DND-41 (cell line): ENCODE measurements around the gene CBX5.
A peak's percentile ranks its signal among the peaks of the same experiment; 100 is the strongest.
"Not testable (repeated sequence)": the region's sequence is repeated elsewhere in the genome, so short reads cannot be mapped to it uniquely, and the experiment has no call there.

Source experiments
- ATAC-seq: fragments of 200-7000 bp; cut with Tn5 transposase; 3 replicates; pipeline ENCODE4 v1.9.1; 2021; ENCODE audit warnings: low read depth; ENCODE audit not compliant: insufficient read depth
- DNase-seq: peaks from one replicate; pipeline ENCODE4 v3.0.0-alpha.2; 2020
- H2AFZ ChIP-seq: 2 replicates; pipeline ENCODE4 v1.6.0; 2012; ENCODE audit warnings: low read depth, low read length
- H3K27ac ChIP-seq: 2 replicates; pipeline ENCODE4 v1.5.1; 2012; ENCODE audit warnings: low read length, inconsistent platforms
- H3K27me3 ChIP-seq: fragments of 200-600 bp; sonication (generic); 2 replicates; pipeline ENCODE4 v1.6.0; 2012; ENCODE audit warnings: low read length, mild to moderate bottlenecking, inconsistent platforms; ENCODE audit not compliant: insufficient read depth, poor library complexity
- H3K36me3 ChIP-seq: 2 replicates; pipeline ENCODE4 v1.5.1; 2012; ENCODE audit warnings: low read length, inconsistent platforms; ENCODE audit not compliant: insufficient read depth
- H3K4me1 ChIP-seq: 2 replicates; pipeline ENCODE4 v1.5.1; 2012; ENCODE audit warnings: mild to moderate bottlenecking, low read length; ENCODE audit not compliant: insufficient read depth
- H3K4me2 ChIP-seq: 2 replicates; pipeline ENCODE4 v1.6.0; 2012; ENCODE audit warnings: mild to moderate bottlenecking, moderate library complexity, low read length, inconsistent platforms; ENCODE audit not compliant: insufficient read depth
- H3K4me3 ChIP-seq, 2 experiments: fragments of 200-600 bp in 1 of 2; shearing (Covaris generic) in 1 of 2; 2 replicates each; pipeline ENCODE4 v1.5.1; 2012 to 2016; ENCODE audit warnings: inconsistent platforms in 2 of 2, low read length in 2 of 2, mild to moderate bottlenecking in 2 of 2, low read depth in 1 of 2, moderate library complexity in 1 of 2
- H3K79me2 ChIP-seq: 2 replicates; pipeline ENCODE4 v1.6.0; 2012; ENCODE audit warnings: low read length, inconsistent platforms; ENCODE audit not compliant: insufficient read depth
- H3K9ac ChIP-seq: 2 replicates; pipeline ENCODE4 v1.6.0; 2012; ENCODE audit warnings: low read depth, mild to moderate bottlenecking, inconsistent platforms, low read length, moderate library complexity
- H3K9me3 ChIP-seq: 2 replicates; pipeline ENCODE4 v1.5.1; 2012; ENCODE audit warnings: low read length, moderate library complexity, mild to moderate bottlenecking, inconsistent platforms; ENCODE audit not compliant: insufficient read depth, severe bottlenecking
- H4K20me1 ChIP-seq: 2 replicates; pipeline ENCODE4 v1.6.0; 2012; ENCODE audit warnings: low read length; ENCODE audit not compliant: insufficient read depth
- EZH2 ChIP-seq: IDR thresholded peaks from 3 replicates; pipeline ENCODE4 v1.6.1; 2012; ENCODE audit warnings: borderline replicate concordance, low read depth, mild to moderate bottlenecking, moderate library complexity, low read length, inconsistent platforms; ENCODE audit not compliant: severe bottlenecking
- TF ChIP-seq, protein P1 (sequence below): IDR thresholded peaks from 2 replicates; pipeline ENCODE4 v1.5.1; 2012; ENCODE audit warnings: borderline replicate concordance, low read length, moderate library complexity, mild to moderate bottlenecking; ENCODE audit not compliant: poor library complexity, severe bottlenecking; ENCODE audit errors: extremely low read depth

Gene CBX5

DNA sequence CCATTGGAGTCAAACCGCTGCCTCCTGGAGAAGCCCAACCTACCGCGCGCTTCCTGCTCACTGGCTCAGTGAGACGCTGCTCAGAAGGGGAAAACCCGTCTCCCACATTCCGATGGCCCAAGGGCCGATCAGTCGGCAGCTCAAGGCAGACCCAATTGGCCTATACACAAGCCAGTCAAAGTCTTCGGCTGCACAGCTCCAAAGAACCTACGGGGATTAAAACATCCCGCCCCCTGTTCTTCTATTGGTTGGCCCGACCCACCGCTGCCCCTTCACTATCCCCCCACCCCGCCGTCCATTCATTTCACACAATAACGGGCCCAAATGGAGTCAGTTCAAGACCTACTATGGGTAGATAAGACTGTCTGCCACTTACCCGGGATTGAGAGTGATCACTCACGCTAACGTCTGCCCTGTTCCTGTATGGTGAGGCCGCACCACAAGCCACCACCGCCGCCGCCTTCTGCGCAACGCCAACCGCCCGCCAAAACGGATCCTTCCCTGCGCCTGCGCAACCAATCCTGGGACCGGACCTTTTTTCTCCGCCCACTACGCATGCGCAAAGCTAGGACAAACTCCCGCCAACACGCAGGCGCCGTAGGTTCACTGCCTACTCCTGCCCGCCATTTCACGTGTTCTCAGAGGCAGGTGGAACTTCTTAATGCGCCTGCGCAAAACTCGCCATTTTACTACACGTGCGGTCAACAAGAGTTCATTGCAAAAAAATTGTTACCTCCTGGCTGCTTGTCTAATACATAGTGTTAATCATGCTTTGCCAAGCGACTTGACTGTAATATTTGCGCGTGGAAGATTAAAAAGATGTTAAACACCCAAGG, at the start of gene CBX5:
TSS of gene CBX5 (minus strand) at position 491 of the 836 bp plus-strand sequence. CDS start 22,472 bp downstream, outside the sequence.
- peak within 1 kb of the TSS; percentile 75 to 86 for H3K4me3 ChIP-seq
- no peak for TF ChIP-seq EZH2
- TF ChIP-seq, protein P1, sequence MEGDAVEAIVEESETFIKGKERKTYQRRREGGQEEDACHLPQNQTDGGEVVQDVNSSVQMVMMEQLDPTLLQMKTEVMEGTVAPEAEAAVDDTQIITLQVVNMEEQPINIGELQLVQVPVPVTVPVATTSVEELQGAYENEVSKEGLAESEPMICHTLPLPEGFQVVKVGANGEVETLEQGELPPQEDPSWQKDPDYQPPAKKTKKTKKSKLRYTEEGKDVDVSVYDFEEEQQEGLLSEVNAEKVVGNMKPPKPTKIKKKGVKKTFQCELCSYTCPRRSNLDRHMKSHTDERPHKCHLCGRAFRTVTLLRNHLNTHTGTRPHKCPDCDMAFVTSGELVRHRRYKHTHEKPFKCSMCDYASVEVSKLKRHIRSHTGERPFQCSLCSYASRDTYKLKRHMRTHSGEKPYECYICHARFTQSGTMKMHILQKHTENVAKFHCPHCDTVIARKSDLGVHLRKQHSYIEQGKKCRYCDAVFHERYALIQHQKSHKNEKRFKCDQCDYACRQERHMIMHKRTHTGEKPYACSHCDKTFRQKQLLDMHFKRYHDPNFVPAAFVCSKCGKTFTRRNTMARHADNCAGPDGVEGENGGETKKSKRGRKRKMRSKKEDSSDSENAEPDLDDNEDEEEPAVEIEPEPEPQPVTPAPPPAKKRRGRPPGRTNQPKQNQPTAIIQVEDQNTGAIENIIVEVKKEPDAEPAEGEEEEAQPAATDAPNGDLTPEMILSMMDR: no peak
- H3K9ac ChIP-seq: peak within 1 kb of the TSS; percentile 94
- no peaks in the 10 kb centered on the region for H3K27me3 ChIP-seq
- ATAC-seq: peak; percentile 80
- H3K36me3 ChIP-seq: peaks cover 76% of the 10 kb centered on the region
- H3K79me2 ChIP-seq: peaks cover 88% of the 10 kb centered on the region
- H4K20me1 ChIP-seq: peaks cover 48% of the 10 kb centered on the region
- peak within 1 kb of the TSS; percentile 80 for H2AFZ ChIP-seq
- H3K4me1 ChIP-seq: peaks cover 58% of the 10 kb centered on the region
- peak; percentile 99 for DNase-seq
- peak within 1 kb of the TSS; percentile 64 for H3K4me2 ChIP-seq
- H3K27ac ChIP-seq: peak within 1 kb of the TSS; percentile 92
- no peaks in the 10 kb centered on the region for H3K9me3 ChIP-seq

GRCh38 chr12:54328595-54329337, 48.8 kb upstream of the CBX5 start:
- ATAC-seq (no peak), DNase-seq (no peak)
- Histone ChIP-seq H3K79me2 (peaks cover 72% of the 10 kb centered on the region), H2AFZ (no peak overlapping the region), H3K27me3 (no peaks in the 10 kb centered on the region), H3K36me3 (peaks cover 8% of the 10 kb centered on the region), H3K4me2 (no peak overlapping the region), H3K9me3 (no peaks in the 10 kb centered on the region), H3K4me1 (peaks cover 19% of the 10 kb centered on the region), H4K20me1 (no peaks in the 10 kb centered on the region), H3K4me3 (no peak overlapping the region), H3K27ac (no peak overlapping the region), H3K9ac (no peak overlapping the region)
- TF ChIP-seq, protein P1: no peak
- no peak for TF ChIP-seq EZH2

- H3K9me3 ChIP-seq, DNase-seq, H3K36me3 ChIP-seq, ATAC-seq, H3K27me3 ChIP-seq, H4K20me1 ChIP-seq: not testable (repeated sequence)
- Histone ChIP-seq H3K4me3 (peak overlapping the region; percentile 67 to 72), H3K4me1 (peaks cover 19% of the 10 kb centered on the region), H3K4me2 (peak overlapping the region; percentile 90), H3K79me2 (peaks cover 45% of the 10 kb centered on the region), H3K9ac (peak overlapping the region; percentile 56), H3K27ac (peak overlapping the region; percentile 58), H2AFZ (peak overlapping the region; percentile 81)
Observed at GRCh38 chr12:54325442-54326109, 45.7 kb upstream of the CBX5 start.
